C4-2B (cell line): Measurements from ENCODE around the gene ATP6AP1.

Experiments
- CTCF ChIP-seq: fragments of 450-650 bp; conservative IDR thresholded peaks from 2 replicates; pipeline ENCODE4 v1.5.1; 2017; ENCODE audit warnings: mild to moderate bottlenecking
- ZFX ChIP-seq: fragments of 450-650 bp; IDR thresholded peaks from 2 replicates; pipeline ENCODE4 v1.6.1; 2017

GRCh38 chrX:154384284-154384892, 44.1 kb upstream of the ATP6AP1 start:
- TF ChIP-seq CTCF (peak; percentile 19), ZFX (no peak)
